Measurements from ENCODE around the gene OR13C9. TPM values are rescaled to one million over a fixed set of nuclear protein-coding genes. Genes with fewer than 3 reads are reported as not detected.
"Not testable (repeated sequence)": the region's sequence is repeated elsewhere in the genome, so short reads cannot be mapped to it uniquely, and the experiment has no call there.

The OR13C9 gene
- total RNA-seq = not detected

GRCh38 chr9:104618104-104618503 is at the start of gene OR13C9:
Gene OR13C9 (minus strand): TSS chr9:104618204. CDS start chr9:104618204, 0 bp downstream.
- H3K36me3 Mint-ChIP-seq (ENCODE audit: insufficient read depth in 2 of 2) = no peaks in the 10 kb centered on the region
- no peak within 1 kb of the TSS for H3K4me3 Mint-ChIP-seq
- H3K27me3 Mint-ChIP-seq (ENCODE audit: low read depth) = no peaks in the 10 kb centered on the region
- DNase-seq (no peak), ATAC-seq (replicated peaks in 1 of 2) (no peak)
- H3K9me3 Mint-ChIP-seq = peaks cover 0 to 2% of the 10 kb centered on the region in 2 donors
- no peak within 1 kb of the TSS for H3K27ac Mint-ChIP-seq
- H3K4me1 Mint-ChIP-seq (ENCODE audit: low read depth) = no peaks in the 10 kb centered on the region

- no peaks in the 10 kb centered on the region for H3K27me3 Mint-ChIP-seq (ENCODE audit: low read depth)
- no peaks in the 10 kb centered on the region for H3K4me1 Mint-ChIP-seq (ENCODE audit: low read depth)
- DNase-seq (no peak), ATAC-seq (replicated peaks in 1 of 2) (no peak)
- H3K36me3 Mint-ChIP-seq (ENCODE audit: insufficient read depth in 2 of 2) = no peaks in the 10 kb centered on the region
- peaks cover 0 to under 1% of the 10 kb centered on the region in 2 donors for H3K9me3 Mint-ChIP-seq
- no peak overlapping the region for H3K27ac Mint-ChIP-seq
- H3K4me3 Mint-ChIP-seq = no peak overlapping the region
Measured at GRCh38 chr9:104658496-104659195, 40.6 kb upstream of the OR13C9 start.

- no peak for DNase-seq
- Mint-ChIP-seq H3K27me3 (ENCODE audit: low read depth) (no peaks in the 10 kb centered on the region), H3K4me3 (no peak overlapping the region), H3K4me1 (ENCODE audit: low read depth) (no peaks in the 10 kb centered on the region), H3K36me3 (ENCODE audit: insufficient read depth in 2 of 2) (peaks cover 0 to 1% of the 10 kb centered on the region in 2 donors), H3K27ac (no peak overlapping the region), H3K9me3 (peaks cover 5 to 10% of the 10 kb centered on the region in 2 donors)
- no peak for ATAC-seq (replicated peaks in 1 of 2)
Measured at GRCh38 chr9:104635456-104635855, 17.5 kb upstream of the OR13C9 start.

- H3K36me3 Mint-ChIP-seq (ENCODE audit: insufficient read depth in 2 of 2) = peaks cover 0 to 1% of the 10 kb centered on the region in 2 donors
Measured at GRCh38 chr9:104633976-104634520, 16.0 kb upstream of the OR13C9 start.

GRCh38 chr9:104625964-104626363 is 8.0 kb upstream of the OR13C9 start:
- DNase-seq; ATAC-seq (replicated peaks in 1 of 2); H3K4me3 Mint-ChIP-seq; H3K27ac Mint-ChIP-seq; H3K9me3 Mint-ChIP-seq; H3K36me3 Mint-ChIP-seq (ENCODE audit: insufficient read depth in 2 of 2); H3K27me3 Mint-ChIP-seq (ENCODE audit: low read depth); H3K4me1 Mint-ChIP-seq (ENCODE audit: low read depth): not testable (repeated sequence)

More at GRCh38 chr9:104633976-104634520, 16.0 kb upstream of the OR13C9 start:
- H3K9me3 Mint-ChIP-seq = peaks cover 2 to 10% of the 10 kb centered on the region in 2 donors
- no peak overlapping the region for H3K4me3 Mint-ChIP-seq
- no peaks in the 10 kb centered on the region for H3K4me1 Mint-ChIP-seq (ENCODE audit: low read depth)
- H3K27ac Mint-ChIP-seq = no peak overlapping the region
- no peak for ATAC-seq (replicated peaks in 1 of 2)
- no peaks in the 10 kb centered on the region for H3K27me3 Mint-ChIP-seq (ENCODE audit: low read depth)
- no peak for DNase-seq

- H3K36me3 Mint-ChIP-seq (ENCODE audit: insufficient read depth in 2 of 2) = no peaks in the 10 kb centered on the region
- H3K4me3 Mint-ChIP-seq = no peak overlapping the region
Measured at GRCh38 chr9:104617418-104617817, 586 bp downstream of the OR13C9 start.

GRCh38 chr9:104611213-104611612 is 6.8 kb downstream of the OR13C9 start:
- no peak for ATAC-seq (replicated peaks in 1 of 2)
- H3K36me3 Mint-ChIP-seq (ENCODE audit: insufficient read depth in 2 of 2) = no peaks in the 10 kb centered on the region
- no peak for DNase-seq
- H3K4me1 Mint-ChIP-seq (ENCODE audit: low read depth) = no peaks in the 10 kb centered on the region
- no peak overlapping the region for H3K27ac Mint-ChIP-seq
- no peaks in the 10 kb centered on the region for H3K9me3 Mint-ChIP-seq
- H3K4me3 Mint-ChIP-seq = no peak overlapping the region
- no peaks in the 10 kb centered on the region for H3K27me3 Mint-ChIP-seq (ENCODE audit: low read depth)

More at GRCh38 chr9:104617418-104617817, 586 bp downstream of the OR13C9 start:
- no peak for ATAC-seq (replicated peaks in 1 of 2)
- no peak for DNase-seq
- no peaks in the 10 kb centered on the region for H3K4me1 Mint-ChIP-seq (ENCODE audit: low read depth)
- peaks cover 0 to 2% of the 10 kb centered on the region in 2 donors for H3K9me3 Mint-ChIP-seq
- no peak overlapping the region for H3K27ac Mint-ChIP-seq
- H3K27me3 Mint-ChIP-seq (ENCODE audit: low read depth) = no peaks in the 10 kb centered on the region

GRCh38 chr9:104608336-104608735 is 9.7 kb downstream of the OR13C9 start:
- ATAC-seq (replicated peaks in 1 of 2) (no peak), DNase-seq (no peak)
- H3K27ac Mint-ChIP-seq = no peak overlapping the region
- no peak overlapping the region for H3K4me3 Mint-ChIP-seq
- no peaks in the 10 kb centered on the region for H3K9me3 Mint-ChIP-seq
- peaks cover 7% of the 10 kb centered on the region for H3K27me3 Mint-ChIP-seq (ENCODE audit: low read depth)
- no peaks in the 10 kb centered on the region for H3K4me1 Mint-ChIP-seq (ENCODE audit: low read depth)
- H3K36me3 Mint-ChIP-seq (ENCODE audit: insufficient read depth in 2 of 2) = no peaks in the 10 kb centered on the region

- DNase-seq = no peak
- Mint-ChIP-seq H3K4me1 (ENCODE audit: low read depth) (no peaks in the 10 kb centered on the region), H3K27me3 (ENCODE audit: low read depth) (peaks cover 7% of the 10 kb centered on the region), H3K36me3 (ENCODE audit: insufficient read depth in 2 of 2) (no peaks in the 10 kb centered on the region), H3K4me3 (no peak overlapping the region), H3K27ac (no peak overlapping the region), H3K9me3 (no peaks in the 10 kb centered on the region)
- no peak for ATAC-seq (replicated peaks in 1 of 2)
Measured at GRCh38 chr9:104606152-104606551, 11.9 kb downstream of the OR13C9 start.

- H3K4me1 Mint-ChIP-seq (ENCODE audit: low read depth); H3K27ac Mint-ChIP-seq; ATAC-seq (replicated peaks in 1 of 2); H3K4me3 Mint-ChIP-seq; DNase-seq; H3K9me3 Mint-ChIP-seq; H3K27me3 Mint-ChIP-seq (ENCODE audit: low read depth); H3K36me3 Mint-ChIP-seq (ENCODE audit: insufficient read depth in 2 of 2): not testable (repeated sequence)
Measured at GRCh38 chr9:104605527-104605926, 12.5 kb downstream of the OR13C9 start, which contains the start of gene OR13C2. Gene OR13C2 (minus strand): TSS chr9:104605627. CDS start chr9:104605627, 0 bp downstream.

GRCh38 chr9:104604801-104605200 is 13.2 kb downstream of the OR13C9 start:
- ATAC-seq (replicated peaks in 1 of 2) = no peak
- H3K9me3 Mint-ChIP-seq = no peaks in the 10 kb centered on the region

GRCh38 chr9:104599313-104599712 is 18.7 kb downstream of the OR13C9 start, which contains the start of gene OR13C5:
Gene OR13C5 (minus strand): TSS chr9:104599413. CDS start chr9:104599413, 0 bp downstream.
- H3K9me3 Mint-ChIP-seq; H3K36me3 Mint-ChIP-seq (ENCODE audit: insufficient read depth in 2 of 2); H3K27me3 Mint-ChIP-seq (ENCODE audit: low read depth); DNase-seq; ATAC-seq (replicated peaks in 1 of 2); H3K4me3 Mint-ChIP-seq; H3K27ac Mint-ChIP-seq; H3K4me1 Mint-ChIP-seq (ENCODE audit: low read depth): not testable (repeated sequence)

More at GRCh38 chr9:104604801-104605200, 13.2 kb downstream of the OR13C9 start:
- no peak overlapping the region for H3K27ac Mint-ChIP-seq
- peaks cover 7% of the 10 kb centered on the region for H3K27me3 Mint-ChIP-seq (ENCODE audit: low read depth)
- DNase-seq = no peak
- H3K4me3 Mint-ChIP-seq = no peak overlapping the region
- no peaks in the 10 kb centered on the region for H3K4me1 Mint-ChIP-seq (ENCODE audit: low read depth)
- H3K36me3 Mint-ChIP-seq (ENCODE audit: insufficient read depth in 2 of 2) = no peaks in the 10 kb centered on the region

- not testable (repeated sequence) for DNase-seq; H3K4me1 Mint-ChIP-seq (ENCODE audit: low read depth); H3K36me3 Mint-ChIP-seq (ENCODE audit: insufficient read depth in 2 of 2); H3K27ac Mint-ChIP-seq; H3K9me3 Mint-ChIP-seq; H3K27me3 Mint-ChIP-seq (ENCODE audit: low read depth); ATAC-seq (replicated peaks in 1 of 2); H3K4me3 Mint-ChIP-seq
Measured at GRCh38 chr9:104598749-104599148, 19.3 kb downstream of the OR13C9 start.
